ENCODE data around the gene CCPG1.

- no peak for TF ChIP-seq CTCF (IDR thresholded peaks at IDR 0.05)
- TF ChIP-seq POLR2A (IDR thresholded peaks at IDR 0.05) = no peak
Observed at GRCh38 chr15:55372701-55373440, 35.3 kb downstream of the CCPG1 start.

Measured in right lobe of liver (tissue), 4 donors.